NCI-H2107 treated with DMSO at 0.1 percent for 48 hours (cell line): ENCODE data around the gene SPRR2F.

ENCODE experiments used
- DNase-seq: peaks from one replicate; lab custom pipeline; 2025; ENCODE audit not compliant: unreplicated experiment; lab: John Stamatoyannopoulos, UW

Gene SPRR2F

GRCh38 chr1:153072806-153073726 lies 40.2 kb downstream of the SPRR2F start:
- no peak for DNase-seq

GRCh38 chr1:153071511-153071910 lies 41.8 kb downstream of the SPRR2F start, which contains the start of gene SPRR2B:
SPRR2B (minus strand) TSS chr1:153071611; CDS start chr1:153070839, 772 bp downstream.
- DNase-seq: no peak

- no peak for DNase-seq
These were observed 43.1 kb downstream of the SPRR2F start for GRCh38 chr1:153070243-153070642.
